GM12878 (cell line): ENCODE measurements around the gene ECHDC1.

ENCODE experiments used
- MXI1 ChIP-seq: fragments of 150-350 bp; IDR thresholded peaks from 2 replicates; pipeline ENCODE4 v1.6.1; 2011; ENCODE audit warnings: low read depth, mild to moderate bottlenecking, inconsistent platforms, low read length, improper control_type of control experiment
- POLR2A ChIP-seq: IDR thresholded peaks from 2 replicates; pipeline ENCODE4 v1.6.1; 2011; ENCODE audit warnings: low read depth, mild to moderate bottlenecking, low read length
- SRF ChIP-seq, 2 experiments: IDR thresholded peaks; 2 replicates each; pipeline ENCODE4 v1.6.1; 2011; ENCODE audit warnings: low read depth in 2 of 2, low read length in 2 of 2, mild to moderate bottlenecking in 1 of 2, moderate library complexity in 1 of 2
- TF ChIP-seq, protein P1 (sequence below): IDR thresholded peaks from 2 replicates; pipeline ENCODE4 v1.6.1; 2012; ENCODE audit warnings: low read length, inconsistent platforms
- TF ChIP-seq, protein P2 (sequence below): IDR thresholded peaks from 2 replicates; pipeline ENCODE4 v1.6.1; 2011; ENCODE audit warnings: low read depth, mild to moderate bottlenecking, low read length, moderate library complexity, borderline replicate concordance; ENCODE audit errors: extremely low read depth
- TF ChIP-seq, protein P3 (sequence below): fragments of 450-650 bp; IDR thresholded peaks from 2 replicates; pipeline ENCODE4 v1.6.1; 2016; ENCODE audit warnings: mild to moderate bottlenecking
- TF ChIP-seq, protein P4 (sequence below): IDR thresholded peaks from 2 replicates; pipeline ENCODE4 v1.6.1; 2012; ENCODE audit warnings: low read depth, low read length, improper control_type of control experiment

DNA sequence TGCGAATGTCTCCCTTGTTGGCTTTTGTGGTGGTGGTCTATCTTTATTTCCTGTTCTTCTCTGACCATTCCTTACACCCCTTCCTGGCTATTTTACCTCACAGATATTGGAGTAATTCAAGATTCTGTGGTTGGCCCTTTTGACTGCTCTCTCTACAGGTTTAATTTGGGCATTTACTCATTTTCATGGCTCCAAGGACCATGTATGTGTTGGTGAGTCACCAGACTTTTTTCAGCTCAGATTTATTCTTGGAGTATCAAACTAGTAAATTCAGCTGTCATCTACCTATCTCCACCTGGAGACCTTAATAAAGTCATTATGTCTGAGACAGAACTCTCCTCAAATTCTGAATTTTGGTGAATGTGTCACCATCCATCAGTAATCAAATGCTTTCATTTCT is 61.2 kb downstream of the ECHDC1 start:
- TF ChIP-seq, protein P1, sequence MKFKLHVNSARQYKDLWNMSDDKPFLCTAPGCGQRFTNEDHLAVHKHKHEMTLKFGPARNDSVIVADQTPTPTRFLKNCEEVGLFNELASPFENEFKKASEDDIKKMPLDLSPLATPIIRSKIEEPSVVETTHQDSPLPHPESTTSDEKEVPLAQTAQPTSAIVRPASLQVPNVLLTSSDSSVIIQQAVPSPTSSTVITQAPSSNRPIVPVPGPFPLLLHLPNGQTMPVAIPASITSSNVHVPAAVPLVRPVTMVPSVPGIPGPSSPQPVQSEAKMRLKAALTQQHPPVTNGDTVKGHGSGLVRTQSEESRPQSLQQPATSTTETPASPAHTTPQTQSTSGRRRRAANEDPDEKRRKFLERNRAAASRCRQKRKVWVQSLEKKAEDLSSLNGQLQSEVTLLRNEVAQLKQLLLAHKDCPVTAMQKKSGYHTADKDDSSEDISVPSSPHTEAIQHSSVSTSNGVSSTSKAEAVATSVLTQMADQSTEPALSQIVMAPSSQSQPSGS: no peak
- TF ChIP-seq MXI1: no peak
- TF ChIP-seq SRF (IDR thresholded peaks at IDR 0.05; ENCODE audit: low read depth in 2 of 2, low read length in 2 of 2): no peak
- TF ChIP-seq, protein P2, sequence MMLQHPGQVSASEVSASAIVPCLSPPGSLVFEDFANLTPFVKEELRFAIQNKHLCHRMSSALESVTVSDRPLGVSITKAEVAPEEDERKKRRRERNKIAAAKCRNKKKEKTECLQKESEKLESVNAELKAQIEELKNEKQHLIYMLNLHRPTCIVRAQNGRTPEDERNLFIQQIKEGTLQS: no peak
- TF ChIP-seq POLR2A: no peak
- TF ChIP-seq, protein P3, sequence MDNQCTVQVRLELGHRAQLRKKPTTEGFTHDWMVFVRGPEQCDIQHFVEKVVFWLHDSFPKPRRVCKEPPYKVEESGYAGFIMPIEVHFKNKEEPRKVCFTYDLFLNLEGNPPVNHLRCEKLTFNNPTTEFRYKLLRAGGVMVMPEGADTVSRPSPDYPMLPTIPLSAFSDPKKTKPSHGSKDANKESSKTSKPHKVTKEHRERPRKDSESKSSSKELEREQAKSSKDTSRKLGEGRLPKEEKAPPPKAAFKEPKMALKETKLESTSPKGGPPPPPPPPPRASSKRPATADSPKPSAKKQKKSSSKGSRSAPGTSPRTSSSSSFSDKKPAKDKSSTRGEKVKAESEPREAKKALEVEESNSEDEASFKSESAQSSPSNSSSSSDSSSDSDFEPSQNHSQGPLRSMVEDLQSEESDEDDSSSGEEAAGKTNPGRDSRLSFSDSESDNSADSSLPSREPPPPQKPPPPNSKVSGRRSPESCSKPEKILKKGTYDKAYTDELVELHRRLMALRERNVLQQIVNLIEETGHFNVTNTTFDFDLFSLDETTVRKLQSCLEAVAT: no peak
- TF ChIP-seq, protein P4, sequence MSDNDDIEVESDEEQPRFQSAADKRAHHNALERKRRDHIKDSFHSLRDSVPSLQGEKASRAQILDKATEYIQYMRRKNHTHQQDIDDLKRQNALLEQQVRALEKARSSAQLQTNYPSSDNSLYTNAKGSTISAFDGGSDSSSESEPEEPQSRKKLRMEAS: no peak
